ENCODE data around the gene CELF2. TPM values are rescaled to one million over a fixed set of nuclear protein-coding genes. Genes with fewer than 3 reads are reported as not detected.

Gene CELF2
- total RNA-seq, 1 donor from 2014 or later = 27.5 TPM

- H3K4me3 Mint-ChIP-seq (ENCODE audit: unreplicated experiment) = no peak overlapping the region
- no peak overlapping the region for H3K27ac Mint-ChIP-seq (ENCODE audit: unreplicated experiment)
- no peaks in the 10 kb centered on the region for H3K9me3 Mint-ChIP-seq (ENCODE audit: unreplicated experiment)
- peaks cover 43% of the 10 kb centered on the region for H3K36me3 Mint-ChIP-seq (ENCODE audit: low read depth, unreplicated experiment)
- H3K27me3 Mint-ChIP-seq (ENCODE audit: unreplicated experiment) = peaks cover 4% of the 10 kb centered on the region
- no peak for DNase-seq (ENCODE audit: low spot score)
- no peak for TF ChIP-seq CTCF (IDR thresholded peaks at IDR 0.05; ENCODE audit: unreplicated experiment)
- no peaks in the 10 kb centered on the region for H3K4me1 Mint-ChIP-seq (ENCODE audit: unreplicated experiment)
These were observed 295.8 kb downstream of the CELF2 start for GRCh38 chr10:11313463-11313862.

GRCh38 chr10:11317936-11318670, 300.4 kb downstream of the CELF2 start:
- Mint-ChIP-seq H3K4me1 (ENCODE audit: unreplicated experiment) (no peaks in the 10 kb centered on the region), H3K9me3 (ENCODE audit: unreplicated experiment) (no peaks in the 10 kb centered on the region), H3K27me3 (ENCODE audit: unreplicated experiment) (peaks cover 5% of the 10 kb centered on the region), H3K36me3 (ENCODE audit: low read depth, unreplicated experiment) (peaks cover 26% of the 10 kb centered on the region), H3K4me3 (ENCODE audit: unreplicated experiment) (no peak overlapping the region), H3K27ac (ENCODE audit: unreplicated experiment) (no peak overlapping the region)
- DNase-seq (ENCODE audit: low spot score) = no peak
- no peak for TF ChIP-seq CTCF (IDR thresholded peaks at IDR 0.05; ENCODE audit: unreplicated experiment)

GRCh38 chr10:11318826-11319598, 301.3 kb downstream of the CELF2 start:
- no peak overlapping the region for H3K27ac Mint-ChIP-seq (ENCODE audit: unreplicated experiment)
- H3K4me3 Mint-ChIP-seq (ENCODE audit: unreplicated experiment) = no peak overlapping the region
- H3K36me3 Mint-ChIP-seq (ENCODE audit: low read depth, unreplicated experiment) = peaks cover 25% of the 10 kb centered on the region
- no peaks in the 10 kb centered on the region for H3K4me1 Mint-ChIP-seq (ENCODE audit: unreplicated experiment)
- DNase-seq (ENCODE audit: low spot score) = no peak
- peaks cover 5% of the 10 kb centered on the region for H3K27me3 Mint-ChIP-seq (ENCODE audit: unreplicated experiment)
- no peaks in the 10 kb centered on the region for H3K9me3 Mint-ChIP-seq (ENCODE audit: unreplicated experiment)
- TF ChIP-seq CTCF (IDR thresholded peaks at IDR 0.05; ENCODE audit: unreplicated experiment) = no peak

- DNase-seq (ENCODE audit: low spot score) = no peak
These were observed 302.4 kb downstream of the CELF2 start for GRCh38 chr10:11319990-11320602.

More at GRCh38 chr10:11319990-11320602, 302.4 kb downstream of the CELF2 start:
- no peak overlapping the region for H3K27ac Mint-ChIP-seq (ENCODE audit: unreplicated experiment)
- H3K4me1 Mint-ChIP-seq (ENCODE audit: unreplicated experiment) = no peaks in the 10 kb centered on the region
- H3K36me3 Mint-ChIP-seq (ENCODE audit: low read depth, unreplicated experiment) = peaks cover 16% of the 10 kb centered on the region
- H3K9me3 Mint-ChIP-seq (ENCODE audit: unreplicated experiment) = no peaks in the 10 kb centered on the region
- TF ChIP-seq CTCF (IDR thresholded peaks at IDR 0.05; ENCODE audit: unreplicated experiment) = no peak
- peaks cover 5% of the 10 kb centered on the region for H3K27me3 Mint-ChIP-seq (ENCODE audit: unreplicated experiment)
- H3K4me3 Mint-ChIP-seq (ENCODE audit: unreplicated experiment) = no peak overlapping the region
